Measurements from ENCODE around the gene P2RY2.

DNA sequence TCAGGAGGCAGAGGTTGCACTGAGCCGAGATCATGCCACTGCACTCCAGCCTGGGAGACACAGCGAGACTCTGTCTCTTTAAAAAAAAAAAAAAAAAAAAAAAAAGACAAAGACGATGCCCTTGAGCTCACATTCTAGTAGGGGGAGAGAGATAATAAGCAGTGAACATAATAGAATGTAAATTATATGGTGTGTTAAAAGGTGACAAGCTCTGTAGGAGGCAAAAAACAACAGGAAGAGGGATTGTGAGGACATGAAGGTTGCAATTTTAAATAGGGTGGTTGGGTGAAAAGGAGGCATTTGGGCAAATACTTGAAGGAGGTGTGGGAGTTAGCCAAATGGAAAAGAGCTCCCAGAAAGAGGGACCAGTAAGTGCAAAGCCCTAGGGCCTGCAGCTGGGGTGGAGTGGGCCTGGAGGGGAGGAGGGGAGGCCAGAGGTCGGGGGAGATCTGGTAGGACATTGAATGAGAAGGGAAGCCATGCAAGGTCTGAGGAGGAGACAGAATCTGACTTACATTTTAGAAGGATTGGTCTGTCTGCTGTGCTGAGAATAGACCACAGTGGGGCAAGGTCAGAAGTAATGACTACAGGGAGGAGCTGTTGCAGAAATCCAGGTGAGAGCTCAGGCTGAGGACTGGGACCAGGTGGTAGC is 26.6 kb downstream of the P2RY2 start:
- no peak for TF ChIP-seq POLR2AphosphoS5 (IDR thresholded peaks at IDR 0.05; ENCODE audit: low read depth, low read length)
- TF ChIP-seq, protein P1, sequence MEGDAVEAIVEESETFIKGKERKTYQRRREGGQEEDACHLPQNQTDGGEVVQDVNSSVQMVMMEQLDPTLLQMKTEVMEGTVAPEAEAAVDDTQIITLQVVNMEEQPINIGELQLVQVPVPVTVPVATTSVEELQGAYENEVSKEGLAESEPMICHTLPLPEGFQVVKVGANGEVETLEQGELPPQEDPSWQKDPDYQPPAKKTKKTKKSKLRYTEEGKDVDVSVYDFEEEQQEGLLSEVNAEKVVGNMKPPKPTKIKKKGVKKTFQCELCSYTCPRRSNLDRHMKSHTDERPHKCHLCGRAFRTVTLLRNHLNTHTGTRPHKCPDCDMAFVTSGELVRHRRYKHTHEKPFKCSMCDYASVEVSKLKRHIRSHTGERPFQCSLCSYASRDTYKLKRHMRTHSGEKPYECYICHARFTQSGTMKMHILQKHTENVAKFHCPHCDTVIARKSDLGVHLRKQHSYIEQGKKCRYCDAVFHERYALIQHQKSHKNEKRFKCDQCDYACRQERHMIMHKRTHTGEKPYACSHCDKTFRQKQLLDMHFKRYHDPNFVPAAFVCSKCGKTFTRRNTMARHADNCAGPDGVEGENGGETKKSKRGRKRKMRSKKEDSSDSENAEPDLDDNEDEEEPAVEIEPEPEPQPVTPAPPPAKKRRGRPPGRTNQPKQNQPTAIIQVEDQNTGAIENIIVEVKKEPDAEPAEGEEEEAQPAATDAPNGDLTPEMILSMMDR (IDR thresholded peaks at IDR 0.05 in 2 of 3, conservative IDR thresholded peaks at IDR 0.05 in 1 of 3; ENCODE audit: borderline replicate concordance in 1 of 3, insufficient read depth in 1 of 3, low read depth in 2 of 3, low read length in 2 of 3) = no peak
- TF ChIP-seq SP1 (IDR thresholded peaks at IDR 0.05; ENCODE audit: low read depth) = no peak
- TF ChIP-seq, protein P2, sequence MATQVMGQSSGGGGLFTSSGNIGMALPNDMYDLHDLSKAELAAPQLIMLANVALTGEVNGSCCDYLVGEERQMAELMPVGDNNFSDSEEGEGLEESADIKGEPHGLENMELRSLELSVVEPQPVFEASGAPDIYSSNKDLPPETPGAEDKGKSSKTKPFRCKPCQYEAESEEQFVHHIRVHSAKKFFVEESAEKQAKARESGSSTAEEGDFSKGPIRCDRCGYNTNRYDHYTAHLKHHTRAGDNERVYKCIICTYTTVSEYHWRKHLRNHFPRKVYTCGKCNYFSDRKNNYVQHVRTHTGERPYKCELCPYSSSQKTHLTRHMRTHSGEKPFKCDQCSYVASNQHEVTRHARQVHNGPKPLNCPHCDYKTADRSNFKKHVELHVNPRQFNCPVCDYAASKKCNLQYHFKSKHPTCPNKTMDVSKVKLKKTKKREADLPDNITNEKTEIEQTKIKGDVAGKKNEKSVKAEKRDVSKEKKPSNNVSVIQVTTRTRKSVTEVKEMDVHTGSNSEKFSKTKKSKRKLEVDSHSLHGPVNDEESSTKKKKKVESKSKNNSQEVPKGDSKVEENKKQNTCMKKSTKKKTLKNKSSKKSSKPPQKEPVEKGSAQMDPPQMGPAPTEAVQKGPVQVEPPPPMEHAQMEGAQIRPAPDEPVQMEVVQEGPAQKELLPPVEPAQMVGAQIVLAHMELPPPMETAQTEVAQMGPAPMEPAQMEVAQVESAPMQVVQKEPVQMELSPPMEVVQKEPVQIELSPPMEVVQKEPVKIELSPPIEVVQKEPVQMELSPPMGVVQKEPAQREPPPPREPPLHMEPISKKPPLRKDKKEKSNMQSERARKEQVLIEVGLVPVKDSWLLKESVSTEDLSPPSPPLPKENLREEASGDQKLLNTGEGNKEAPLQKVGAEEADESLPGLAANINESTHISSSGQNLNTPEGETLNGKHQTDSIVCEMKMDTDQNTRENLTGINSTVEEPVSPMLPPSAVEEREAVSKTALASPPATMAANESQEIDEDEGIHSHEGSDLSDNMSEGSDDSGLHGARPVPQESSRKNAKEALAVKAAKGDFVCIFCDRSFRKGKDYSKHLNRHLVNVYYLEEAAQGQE (IDR thresholded peaks at IDR 0.05; ENCODE audit: low read depth) = no peak
- no peak for TF ChIP-seq POLR2A (IDR thresholded peaks at IDR 0.05; ENCODE audit: borderline replicate concordance, extremely low read depth, insufficient read depth, insufficient read length)

All from HCT116 (cell line).